Activated T-helper 1 cell treated with Interleukin-2 at 50 U/mL for 16 hours (primary cell): ENCODE data around the gene PODN.

Experiments used
- DNase-seq: peaks from one replicate; pipeline ENCODE4 v3.0.0-alpha.2; 2020; ENCODE audit warnings: low read depth

Gene PODN

DNA sequence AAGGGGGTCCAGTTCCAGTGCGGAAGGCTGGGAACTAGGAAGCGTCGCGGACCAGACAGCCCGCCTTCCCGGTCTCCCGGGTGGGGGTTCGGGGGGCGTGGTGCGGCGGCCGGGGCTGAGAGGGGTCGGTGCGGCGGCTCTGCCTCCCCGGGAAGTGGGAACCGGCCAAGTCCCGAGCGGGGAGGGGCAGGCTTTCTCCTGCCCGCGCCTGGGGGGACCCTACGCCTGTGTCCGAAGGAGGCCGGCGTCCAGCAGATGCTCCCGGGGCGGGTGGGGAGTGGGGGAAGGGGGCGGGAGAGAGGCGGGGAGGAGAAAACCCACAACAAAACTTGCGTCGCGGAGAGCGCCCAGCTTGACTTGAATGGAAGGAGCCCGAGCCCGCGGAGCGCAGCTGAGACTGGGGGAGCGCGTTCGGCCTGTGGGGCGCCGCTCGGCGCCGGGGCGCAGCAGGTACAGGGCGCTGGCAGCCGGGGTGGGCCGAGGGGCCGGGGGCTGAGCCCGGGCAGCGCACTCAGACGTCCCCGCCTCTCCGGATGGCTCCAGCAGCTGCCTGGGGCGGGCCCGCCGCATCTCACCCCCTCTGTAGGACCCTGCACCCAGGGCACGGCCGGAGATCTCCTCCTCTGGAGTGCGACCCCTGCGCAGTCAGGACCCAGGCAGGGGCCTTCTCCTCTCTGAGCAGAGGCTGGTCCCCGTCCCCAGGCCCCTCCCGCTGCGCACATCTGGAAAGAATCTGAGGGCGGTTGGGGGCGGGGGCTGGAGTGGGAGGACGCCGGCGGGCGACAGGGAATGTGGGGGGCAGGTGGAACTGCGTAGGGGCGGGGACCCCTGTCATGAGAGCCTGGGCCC lies at the start of gene PODN:
Gene PODN, plus strand, starts transcription at position 355 of the 849 bp plus-strand sequence. CDS start 7,643 bp downstream, outside the sequence.
- DNase-seq, result no peak

GRCh38 chr1:53014791-53015507 lies 47.1 kb upstream of the PODN start:
- peak; percentile 60 for DNase-seq

- DNase-seq, result no peak
These were observed 46.5 kb upstream of the PODN start for GRCh38 chr1:53015508-53015860.

GRCh38 chr1:53016705-53017104 lies 45.3 kb upstream of the PODN start:
- DNase-seq, result no peak

DNA sequence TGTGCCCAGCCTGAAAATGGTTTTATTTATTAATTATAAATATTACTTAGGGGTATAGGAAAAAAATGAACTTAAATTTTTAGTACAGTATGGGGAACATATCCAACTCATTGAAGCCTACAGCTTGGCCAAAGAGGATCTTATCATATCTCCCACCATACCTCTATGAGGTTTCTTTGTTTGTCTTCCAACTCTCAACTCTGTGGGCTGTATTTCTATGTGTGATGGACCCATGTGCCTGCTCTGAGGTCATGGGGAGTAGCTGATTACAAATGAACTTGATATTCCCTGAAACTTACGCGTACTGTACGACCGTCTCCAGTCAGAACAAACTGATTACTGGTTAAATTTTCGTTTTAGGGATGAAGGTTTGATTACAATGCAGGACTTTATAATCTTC lies 41.4 kb upstream of the PODN start:
- DNase-seq, result no peak

DNA sequence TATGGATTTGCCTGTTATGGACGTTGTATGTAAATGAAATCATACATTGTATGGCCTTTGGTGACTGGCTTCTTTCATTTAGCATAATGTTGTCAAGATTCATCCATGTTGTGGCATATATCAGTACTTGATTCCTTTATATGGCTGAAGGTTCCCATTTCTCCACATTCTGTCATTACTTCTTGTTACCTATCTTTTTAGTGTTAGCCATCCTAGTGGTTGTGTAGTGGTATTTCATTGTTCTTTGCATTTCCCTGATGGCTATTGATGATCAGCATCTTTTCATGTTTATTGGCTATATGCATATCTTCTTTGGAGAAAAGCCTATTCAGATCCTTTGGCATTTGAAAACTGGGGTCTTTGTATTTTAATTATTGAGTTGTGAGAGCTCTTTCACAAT lies 39.8 kb upstream of the PODN start:
- DNase-seq, result no peak

GRCh38 chr1:53023546-53023945 lies 38.5 kb upstream of the PODN start:
- no peak for DNase-seq

DNA sequence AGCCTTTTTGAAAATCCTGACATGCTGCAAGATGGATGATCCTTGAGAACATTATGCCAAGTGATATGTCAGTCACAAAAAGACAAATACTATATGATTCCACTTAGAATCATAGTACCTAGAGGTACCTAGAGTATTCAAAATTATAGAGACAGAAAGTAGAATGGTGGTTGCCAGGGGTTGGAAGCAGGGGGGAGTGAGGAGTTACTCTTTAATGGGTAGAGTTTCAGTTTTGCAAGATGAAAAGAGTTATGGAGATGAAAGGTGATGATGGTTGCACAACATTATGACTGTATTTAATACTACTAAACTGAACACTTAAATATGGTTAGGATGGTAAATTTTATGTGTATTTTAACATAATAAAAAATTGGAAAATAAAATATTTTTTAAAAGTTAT lies 37.9 kb upstream of the PODN start:
- DNase-seq, result no peak

DNA sequence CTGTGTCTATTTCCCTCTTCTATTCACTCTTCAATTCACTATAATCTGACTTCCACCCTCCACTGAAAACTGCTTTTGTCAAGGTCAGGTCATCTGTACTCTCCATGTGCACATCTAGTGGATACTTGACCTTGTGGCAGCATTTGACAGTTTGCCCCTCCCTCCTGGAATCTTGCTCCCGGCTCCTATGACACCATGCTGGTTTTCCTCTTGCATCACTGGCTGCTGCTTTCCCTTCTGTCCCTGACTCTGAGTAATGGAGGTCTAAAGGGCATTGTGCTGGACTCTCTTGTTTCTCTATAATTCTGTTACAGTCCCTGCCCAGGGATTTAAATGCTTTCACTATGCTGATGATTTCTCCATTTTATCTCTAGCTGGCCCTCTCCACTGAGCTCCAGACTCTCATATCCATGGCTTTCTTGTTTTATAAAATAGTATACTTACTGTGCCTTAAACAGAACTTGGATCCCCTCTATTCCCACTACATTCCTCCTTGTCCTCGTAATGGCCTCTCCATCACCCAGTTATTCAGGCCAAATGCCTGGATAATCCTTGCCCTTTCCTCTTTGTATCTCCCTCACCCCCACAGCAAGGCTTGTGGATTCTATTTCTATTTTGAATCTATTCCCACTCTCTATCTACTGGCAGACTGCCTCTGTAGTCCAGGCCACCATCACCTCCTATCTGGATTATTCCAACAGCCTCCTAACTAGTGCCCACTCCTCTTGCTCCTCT lies 36.8 kb upstream of the PODN start:
- no peak for DNase-seq

DNA sequence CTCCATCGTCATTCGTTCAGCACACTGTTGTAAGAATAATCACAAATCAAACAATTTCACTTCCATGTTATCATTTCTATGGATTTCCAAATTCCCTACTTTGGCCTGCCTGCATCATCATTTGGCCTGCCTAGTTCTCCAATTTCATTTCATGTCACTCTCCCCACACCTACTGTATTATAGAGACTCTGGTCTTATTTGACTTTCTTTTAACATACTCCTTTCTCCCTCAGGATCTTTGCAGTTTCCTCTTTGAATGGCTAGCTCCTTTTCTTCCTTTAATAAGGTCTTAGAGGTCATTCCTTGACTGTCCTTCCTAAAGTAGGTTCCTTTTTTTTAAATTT lies 36.3 kb upstream of the PODN start:
- DNase-seq, result no peak

- DNase-seq, result no peak
These were observed 35.8 kb upstream of the PODN start for GRCh38 chr1:53026254-53026653.

- DNase-seq, result no peak
These were observed 30.3 kb upstream of the PODN start for GRCh38 chr1:53031732-53032131.

- no peak for DNase-seq
These were observed 24.9 kb upstream of the PODN start for GRCh38 chr1:53037159-53037558.

- DNase-seq, result no peak
These were observed 23.4 kb upstream of the PODN start for GRCh38 chr1:53038566-53038965.

DNA sequence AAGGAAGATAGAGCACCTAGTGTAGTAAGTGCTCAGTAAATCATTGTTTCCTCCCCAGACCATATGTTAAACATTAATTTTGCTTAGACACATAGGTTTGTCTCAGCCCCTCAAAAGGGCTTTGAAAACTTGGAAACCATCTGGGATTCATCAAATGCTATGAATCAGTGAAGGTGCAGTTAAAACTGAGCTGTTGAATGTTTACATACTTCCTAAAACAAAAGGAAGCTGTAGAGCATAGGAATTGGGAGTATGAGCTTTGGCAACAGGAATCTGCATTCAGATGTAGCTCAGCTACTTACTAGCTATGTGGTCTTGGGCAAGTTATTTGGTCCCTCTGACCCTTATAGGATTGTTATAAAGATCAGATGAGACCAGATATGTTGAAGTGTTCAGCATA lies 18.7 kb upstream of the PODN start:
- DNase-seq, result no peak

GRCh38 chr1:53044926-53045325 lies 17.1 kb upstream of the PODN start:
- no peak for DNase-seq

GRCh38 chr1:53046930-53047329 lies 15.1 kb upstream of the PODN start:
- no peak for DNase-seq

DNA sequence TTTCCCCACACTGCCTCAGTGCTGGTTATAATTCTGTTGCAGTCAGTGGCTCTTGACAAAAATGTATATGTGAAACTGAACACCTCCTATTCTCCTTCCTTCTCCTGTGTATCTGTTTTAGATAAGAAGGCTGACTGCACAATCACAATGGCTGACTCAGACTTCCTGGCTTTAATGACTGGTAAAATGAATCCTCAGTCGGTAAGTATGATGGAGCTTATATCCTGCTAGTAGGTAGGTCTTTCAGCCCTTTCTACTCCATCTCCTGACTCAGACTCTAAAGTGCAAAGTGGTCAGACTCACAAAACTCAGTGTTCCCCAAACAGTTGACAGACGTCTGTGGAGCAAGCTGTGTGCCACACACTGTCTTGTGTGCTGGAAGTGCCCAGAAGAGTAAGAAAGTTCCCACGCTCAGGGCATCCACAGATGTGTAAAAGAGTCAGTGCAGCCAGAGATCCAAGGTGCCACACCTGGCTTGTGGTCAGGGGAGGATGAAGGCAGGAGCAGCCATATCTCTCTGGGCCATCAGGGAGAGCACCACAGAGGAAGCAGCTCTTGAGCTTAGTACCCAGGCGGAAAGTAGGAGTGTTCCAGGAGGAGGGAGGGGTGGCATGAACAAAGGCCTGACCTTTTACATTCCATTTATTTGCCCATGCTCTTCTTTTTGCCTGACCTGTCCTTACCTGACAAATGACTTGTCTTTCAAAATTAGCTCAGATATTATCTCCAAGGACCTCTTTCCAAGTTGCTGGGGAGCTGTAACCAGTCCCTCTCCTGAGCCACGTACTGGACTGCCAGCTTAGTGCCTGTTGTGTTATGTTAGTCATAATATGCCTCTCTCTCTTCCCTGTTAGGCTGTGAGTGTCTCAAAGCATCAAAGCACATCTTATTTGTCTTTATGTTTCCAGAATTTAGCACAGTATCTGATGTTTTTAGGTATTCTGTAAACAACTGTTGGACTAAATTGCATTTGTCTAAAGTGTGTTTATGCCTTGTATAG lies 14.0 kb upstream of the PODN start:
- no peak for DNase-seq

DNA sequence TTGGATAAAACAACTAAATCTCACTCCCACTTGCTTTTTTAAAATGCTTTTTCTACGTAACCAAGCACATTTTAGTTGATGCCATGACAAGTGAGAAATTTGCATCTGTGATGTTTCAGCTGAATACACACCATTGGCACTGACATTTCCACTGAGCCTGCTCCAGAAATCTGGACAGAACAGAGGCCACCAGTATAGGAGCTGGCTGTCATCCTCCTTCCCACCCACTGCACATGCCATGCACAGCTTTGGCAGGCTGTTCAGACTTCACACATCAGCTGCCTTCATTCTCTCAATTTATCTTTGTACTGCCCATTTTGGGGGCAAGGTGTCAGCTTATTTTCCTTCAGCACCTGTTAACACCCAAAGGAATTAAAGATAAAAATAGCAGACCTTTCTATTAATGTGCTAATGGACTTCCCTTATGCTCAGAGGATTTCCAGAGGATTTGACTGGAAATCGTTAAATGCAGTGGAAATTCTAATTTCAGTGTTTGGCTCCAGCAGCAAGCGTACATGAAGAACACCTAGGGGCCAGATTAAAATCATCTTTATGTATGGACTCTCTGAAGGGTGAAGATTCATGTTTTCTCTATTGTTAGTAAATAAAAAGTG lies 12.9 kb upstream of the PODN start:
- no peak for DNase-seq

- DNase-seq, result no peak
These were observed 12.4 kb upstream of the PODN start for GRCh38 chr1:53049574-53049967.

- no peak for DNase-seq
These were observed 11.7 kb upstream of the PODN start for GRCh38 chr1:53050310-53050709.
